CD4-positive, alpha-beta T cell treated with Interleukin-17A for 1 hour (primary cell): Measurements from ENCODE around the gene PPIH.
"Not testable (repeated sequence)": the region's sequence is repeated elsewhere in the genome, so short reads cannot be mapped to it uniquely, and the experiment has no call there.

Experiments
- DNase-seq: peaks from one replicate; pipeline ENCODE4 v3.0.0-alpha.2; 2020

The PPIH gene

GRCh38 chr1:42682739-42683531, 24.7 kb downstream of the PPIH start:
- peak; percentile 69 for DNase-seq

DNA sequence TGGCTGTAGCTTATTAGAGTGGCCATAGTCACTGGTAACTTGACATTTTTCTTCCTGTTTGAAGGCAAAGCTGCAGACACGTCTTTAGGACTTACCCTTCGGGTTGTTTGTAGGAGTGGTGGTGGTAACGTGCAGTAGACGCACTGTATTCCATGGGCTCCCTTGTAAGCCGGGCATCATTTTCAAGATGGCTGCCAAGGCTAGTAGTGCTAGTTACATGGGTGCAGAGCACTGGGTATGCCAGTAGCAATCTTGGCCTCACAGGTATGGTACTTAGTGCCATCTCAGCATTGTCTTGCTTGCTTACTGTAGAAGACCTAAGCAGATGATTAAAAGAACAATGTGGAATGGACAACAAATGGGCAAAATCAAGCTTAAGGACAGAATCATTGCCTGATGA, 25.9 kb downstream of the PPIH start:
- DNase-seq: peak; percentile 32

DNA sequence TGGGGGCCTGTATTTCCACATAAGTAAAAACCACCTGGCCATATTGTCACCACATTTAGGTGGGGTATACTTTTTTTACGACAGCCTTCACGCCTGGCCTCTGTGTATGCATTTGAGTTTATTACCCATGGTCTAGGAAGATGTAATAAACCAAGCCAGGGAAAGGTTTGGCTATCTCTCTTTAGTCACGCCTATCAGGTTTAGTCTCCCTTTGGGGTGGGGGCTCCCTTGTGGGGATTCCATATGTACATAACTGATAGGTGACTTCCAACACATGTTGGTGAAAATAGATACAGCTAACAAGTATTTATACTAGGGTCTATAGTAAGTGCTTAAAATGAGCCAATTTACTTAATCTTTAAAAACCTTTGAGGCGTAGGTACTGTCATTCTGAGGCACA, 28.2 kb downstream of the PPIH start:
- DNase-seq: no peak

- DNase-seq: no peak
Measured at GRCh38 chr1:42689912-42690311, 31.7 kb downstream of the PPIH start.

DNA sequence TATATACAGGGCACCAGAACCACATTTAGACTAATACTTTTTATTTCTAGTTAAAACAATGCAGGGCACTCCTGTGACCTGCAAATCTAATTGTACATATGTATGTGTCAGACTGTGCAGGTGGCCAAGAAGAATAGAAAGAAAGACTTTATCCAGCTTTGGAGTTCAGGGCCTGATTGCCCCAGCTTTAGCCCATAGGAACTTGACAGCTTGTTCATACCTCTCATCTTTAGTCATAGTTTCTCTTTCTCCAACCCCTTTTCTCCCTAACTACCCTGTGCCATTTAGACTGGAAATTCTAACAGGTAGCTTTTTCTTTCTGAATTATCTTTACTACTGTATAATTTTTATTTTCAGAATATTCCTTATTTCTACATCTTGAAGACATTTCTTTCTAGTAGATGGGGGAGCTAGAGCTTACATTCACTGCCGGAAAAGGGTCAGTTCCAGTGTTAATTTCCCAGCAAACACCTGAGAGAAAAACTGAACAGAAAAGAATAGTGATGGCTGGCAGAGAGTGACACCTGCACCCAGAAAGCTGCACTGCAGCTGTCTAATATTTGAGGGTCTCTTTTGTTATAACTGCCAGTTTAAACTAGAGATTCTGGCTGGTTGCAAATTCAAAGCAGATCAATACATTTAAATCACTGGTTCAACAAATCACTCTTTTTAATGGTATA, 32.4 kb downstream of the PPIH start:
- DNase-seq: no peak

DNA sequence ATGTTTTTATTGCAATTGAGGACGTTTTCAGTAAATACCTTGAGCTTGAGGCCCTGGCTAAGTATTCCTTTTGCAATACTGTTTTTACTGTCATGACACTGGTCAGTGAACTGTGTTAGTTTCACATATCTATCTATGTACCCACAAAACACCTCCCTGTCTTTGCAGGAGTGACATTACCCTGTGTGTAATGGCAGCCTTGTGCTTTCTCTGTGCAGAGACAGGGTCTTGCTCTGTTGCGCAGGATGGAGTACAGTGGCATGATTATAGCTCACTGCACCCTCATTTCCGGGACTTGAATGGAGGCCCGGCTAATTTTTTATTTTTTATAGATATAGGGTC, 32.9 kb downstream of the PPIH start:
- no peak for DNase-seq

GRCh38 chr1:42692461-42692860, 34.2 kb downstream of the PPIH start:
- DNase-seq: no peak

- DNase-seq: no peak
Measured at GRCh38 chr1:42692911-42693310, 34.7 kb downstream of the PPIH start.

DNA sequence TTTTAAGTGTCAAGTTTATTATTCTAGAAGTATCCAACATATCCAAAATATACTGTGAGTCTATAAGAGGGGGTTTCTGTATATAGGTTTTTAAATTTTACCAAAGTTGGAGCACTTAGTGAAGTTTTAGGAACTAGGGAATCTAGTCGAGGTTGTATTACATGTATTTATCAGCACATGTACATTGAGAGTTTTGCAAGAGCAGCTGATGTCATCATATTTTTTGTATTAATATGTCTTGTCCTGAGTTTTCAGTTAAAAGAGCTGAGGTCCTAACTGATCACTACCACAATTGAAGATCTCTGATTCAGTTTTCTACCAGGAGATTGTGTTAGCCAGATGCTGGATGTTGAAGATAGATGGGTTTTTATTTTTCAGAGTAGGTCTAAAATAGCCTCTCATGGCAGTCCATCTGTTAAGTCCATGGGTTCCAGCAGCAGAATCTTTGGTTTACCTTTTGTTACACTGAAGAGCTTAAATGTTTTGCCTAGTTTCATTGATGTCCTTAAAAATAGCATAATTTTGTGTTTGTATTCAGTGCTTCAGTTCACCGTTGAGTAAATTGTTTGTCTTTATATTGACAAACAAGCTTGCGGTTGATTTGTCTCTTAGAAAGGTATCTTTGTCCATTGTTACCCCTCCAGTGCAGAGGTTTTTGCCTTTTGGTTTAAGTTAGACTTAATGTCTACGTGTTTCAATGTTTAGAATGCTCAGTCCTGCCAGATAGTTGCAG, 40.0 kb downstream of the PPIH start:
- DNase-seq: no peak

DNA sequence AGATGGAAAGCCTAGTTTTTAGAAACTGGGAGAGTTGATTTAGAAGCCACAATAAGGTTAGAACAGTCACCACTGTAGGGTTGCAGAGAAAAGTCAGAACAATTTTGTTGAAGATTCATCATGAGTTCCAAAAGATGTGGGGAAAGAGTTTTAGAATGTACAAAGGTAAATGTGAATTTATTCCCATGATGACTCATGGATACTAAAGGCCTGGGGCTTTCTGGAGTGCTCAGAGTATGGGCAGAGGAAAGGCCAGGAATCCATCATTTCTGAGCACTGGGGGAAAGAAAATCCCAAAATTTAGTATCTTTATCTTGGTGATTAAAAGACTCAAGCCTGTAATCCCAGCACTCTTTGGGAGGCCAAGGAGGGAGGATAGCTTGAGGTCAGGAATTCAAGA, 41.8 kb downstream of the PPIH start:
- no peak for DNase-seq

DNA sequence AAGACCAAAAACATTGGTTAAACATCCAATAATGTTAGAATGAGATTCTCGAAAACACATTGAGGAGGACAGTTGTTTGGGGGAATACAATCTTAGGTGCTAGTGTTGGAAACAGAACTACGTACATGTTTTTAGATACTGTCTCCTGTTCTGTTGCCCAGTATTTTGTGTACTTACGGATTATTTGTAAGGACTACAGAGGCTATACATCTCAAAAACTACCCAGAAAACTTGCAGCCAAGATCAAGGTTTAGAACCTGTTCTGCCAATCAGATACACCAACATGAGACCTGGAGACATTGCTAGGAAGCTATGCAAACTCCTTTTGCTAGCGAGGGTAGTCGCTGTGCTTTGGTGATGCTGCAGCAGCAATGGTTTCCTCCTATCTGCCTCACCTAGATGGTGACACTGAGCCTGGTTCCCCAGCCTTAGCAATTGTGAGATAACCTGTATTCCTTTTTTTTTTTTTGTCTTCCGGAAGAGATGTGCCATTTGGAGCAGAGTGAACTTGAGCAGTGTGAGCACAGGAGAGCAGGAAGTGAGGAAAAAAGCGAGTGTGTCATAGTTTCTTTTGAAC, 45.8 kb downstream of the PPIH start:
- no peak for DNase-seq

GRCh38 chr1:42712808-42713207, 54.6 kb downstream of the PPIH start:
- DNase-seq: not testable (repeated sequence)

DNA sequence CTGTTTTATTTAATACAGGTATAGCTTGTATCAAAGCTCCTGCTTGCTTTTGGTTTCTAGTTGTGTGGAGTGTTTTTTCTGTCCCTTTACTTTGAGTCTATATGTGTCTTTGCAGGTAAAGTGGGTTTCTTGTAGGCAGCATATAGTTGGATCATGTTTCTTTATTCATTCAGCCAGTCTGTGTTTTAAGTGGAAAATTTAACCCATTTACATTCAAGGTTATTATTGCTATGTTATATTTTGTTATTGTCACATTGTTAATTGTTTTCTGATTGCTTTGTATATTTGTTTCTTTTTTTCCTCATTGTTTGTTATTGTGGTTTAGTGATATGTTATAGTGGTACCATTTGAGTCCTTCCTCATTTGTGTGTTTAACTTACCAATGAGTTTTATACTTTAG, 55.1 kb downstream of the PPIH start:
- DNase-seq: no peak

DNA sequence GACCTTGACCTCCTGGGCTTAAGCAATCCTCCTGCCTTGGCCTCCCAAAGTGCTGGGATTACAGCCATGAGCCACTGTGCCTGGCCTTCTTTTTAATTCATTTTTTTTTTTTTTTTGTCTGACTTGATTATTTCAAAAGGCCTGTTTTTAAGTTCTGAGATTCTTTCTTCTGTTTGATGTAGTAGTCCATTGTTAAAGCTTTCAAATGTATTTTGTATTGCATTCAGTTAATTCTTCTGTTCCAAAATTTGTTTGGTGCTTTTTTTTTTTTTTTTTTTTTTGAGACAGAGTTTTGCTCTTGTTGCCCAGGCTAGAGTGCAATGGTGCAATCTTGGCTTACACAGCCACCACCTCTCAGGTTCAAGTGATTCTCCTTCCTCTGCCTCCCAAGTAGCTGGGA, 56.2 kb downstream of the PPIH start:
- not testable (repeated sequence) for DNase-seq

- no peak for DNase-seq
Measured at GRCh38 chr1:42720868-42721267, 62.6 kb downstream of the PPIH start.

DNA sequence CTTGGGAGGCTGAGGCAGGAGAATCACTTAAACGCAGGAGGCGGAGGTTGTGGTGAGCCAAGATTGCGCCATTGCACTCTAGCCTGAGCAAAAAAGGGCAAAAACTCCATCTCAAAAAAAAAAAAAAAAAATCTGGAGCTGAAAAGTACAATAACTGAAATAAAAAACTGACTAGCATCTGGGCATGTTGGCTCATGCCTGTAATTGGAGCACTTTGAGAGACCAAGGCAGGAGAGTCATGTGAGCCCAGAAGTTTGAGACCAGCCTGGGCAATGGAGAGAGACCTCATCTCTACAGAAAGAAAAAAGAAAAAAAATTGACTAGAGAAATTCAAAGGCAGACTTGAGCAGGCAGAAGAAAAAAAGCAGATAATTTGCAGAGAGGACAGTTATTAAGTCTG, 63.7 kb downstream of the PPIH start:
- DNase-seq: no peak

GRCh38 chr1:42722403-42722802, 64.2 kb downstream of the PPIH start:
- not testable (repeated sequence) for DNase-seq

DNA sequence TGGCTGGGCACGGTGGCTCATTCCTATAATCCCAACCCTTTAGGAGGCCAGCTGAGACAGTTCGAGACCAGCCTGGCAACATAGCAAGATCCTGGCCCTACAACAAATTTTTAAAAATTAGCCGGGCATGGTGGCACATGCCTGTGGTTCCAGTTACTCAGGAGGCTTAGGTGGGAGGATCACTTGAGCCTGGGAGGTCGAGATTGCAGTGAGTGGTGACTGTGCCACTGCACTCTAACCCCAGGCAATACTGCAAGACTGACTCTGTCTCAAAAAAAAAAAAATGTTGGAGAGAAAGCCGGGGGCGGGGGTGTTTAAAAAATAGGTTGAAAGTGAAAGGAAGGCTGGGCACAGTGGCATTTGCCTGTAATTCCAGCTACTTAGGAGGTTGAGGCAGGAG, 65.3 kb downstream of the PPIH start:
- DNase-seq: no peak

DNA sequence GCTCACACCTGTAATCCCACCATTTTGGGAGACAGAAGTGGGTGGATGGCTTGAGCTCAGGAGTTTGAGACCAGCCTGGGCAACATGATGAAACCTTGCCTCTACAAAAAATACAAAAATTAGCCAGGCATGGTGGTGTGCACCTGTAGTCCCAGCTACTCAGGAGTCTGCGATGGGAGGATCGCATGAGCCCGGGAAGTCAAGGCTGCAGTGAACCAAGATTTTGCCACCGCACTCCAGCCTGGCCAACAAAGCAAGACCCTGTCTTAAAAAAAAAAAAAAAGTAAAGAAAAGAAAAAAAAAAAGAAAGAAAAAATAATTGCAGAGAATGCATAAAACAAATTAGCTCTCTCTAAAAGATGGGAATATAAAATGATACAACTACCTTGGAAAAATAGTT, 67.6 kb downstream of the PPIH start:
- not testable (repeated sequence) for DNase-seq
